H1 (cell line): ENCODE measurements around the gene RFX5. TPM values are rescaled to one million over a fixed set of nuclear protein-coding genes. Genes with fewer than 3 reads are reported as not detected.

Experiments used
- CTCF ChIA-PET: fragments of 300-600 bp; sonication (Branson Sonifier 250); formaldehyde crosslinking; loops from one replicate; lab custom pipeline; 2021; ENCODE audit not compliant: partially characterized antibody; lab: Charles Lee
- POLR2A ChIA-PET: fragments of 300-600 bp; sonication (Branson Sonifier 250); formaldehyde crosslinking; loops from one replicate; lab custom pipeline; 2021; ENCODE audit warnings: inconsistent platforms; ENCODE audit not compliant: partially characterized antibody; lab: Charles Lee
- DNase-seq, 2 experiments: peaks; one replicate each; pipeline versions ENCODE4 v3.0.0 to v3.0.0-alpha.2; 2010 to 2022; ENCODE audit warnings: low spot score in 2 of 2, low read depth in 1 of 2, mixed read lengths in 1 of 2
- FAIRE-seq: peaks from 2 replicates; lab custom pipeline; 2011; peaks lifted over from hg19 to GRCh38; lab: Jason Lieb, UNC
- H2AFZ ChIP-seq: 2 replicates; pipeline ENCODE4 v1.8.1; 2012; ENCODE audit warnings: low read length, inconsistent platforms
- H2AK5ac ChIP-seq: 2 replicates; pipeline ENCODE4 v1.6.1; 2013; ENCODE audit warnings: low read depth, low read length
- H2BK120ac ChIP-seq: replicated peaks from 2 replicates; pipeline ENCODE3; 2013; ENCODE audit warnings: low read depth, low read length, inconsistent platforms
- H2BK12ac ChIP-seq: 2 replicates; pipeline ENCODE4 v1.6.1; 2013; ENCODE audit warnings: low read depth, low read length
- H2BK15ac ChIP-seq: 2 replicates; pipeline ENCODE4 v1.6.1; 2013; ENCODE audit warnings: low read length
- H2BK20ac ChIP-seq: 2 replicates; pipeline ENCODE4 v1.6.1; 2013; ENCODE audit warnings: low read length
- H2BK5ac ChIP-seq: 2 replicates; pipeline ENCODE4 v1.6.1; 2013; ENCODE audit warnings: low read depth, low read length
- H3K14ac ChIP-seq: 2 replicates; pipeline ENCODE4 v1.6.1; 2013; ENCODE audit warnings: inconsistent platforms; ENCODE audit not compliant: insufficient read length
- H3K18ac ChIP-seq: 2 replicates; pipeline ENCODE4 v1.6.1; 2013; ENCODE audit warnings: low read length; ENCODE audit errors: extremely low read depth
- H3K23ac ChIP-seq: 2 replicates; pipeline ENCODE4 v1.6.1; 2013; ENCODE audit warnings: inconsistent platforms; ENCODE audit not compliant: insufficient read length
- H3K23me2 ChIP-seq: 2 replicates; pipeline ENCODE4 v1.6.1; 2013; ENCODE audit warnings: low read depth, low read length
- H3K27ac ChIP-seq: 2 replicates; pipeline ENCODE4 v1.6.1; 2011; ENCODE audit warnings: low read depth, low read length, inconsistent platforms
- H3K27me3 ChIP-seq, 4 experiments: replicated peaks in 1 of 4; 1 replicate in 1 of 4; 2 replicates in 3 of 4; pipeline versions ENCODE4 v1.6.1 to v1.8.1; 2011 to 2013; ENCODE audit warnings: low read length in 3 of 4, mild to moderate bottlenecking in 3 of 4, inconsistent platforms in 2 of 4, mixed read lengths in 2 of 4, moderate library complexity in 1 of 4; ENCODE audit not compliant: control insufficient read depth in 3 of 4, insufficient read depth in 3 of 4; ENCODE audit errors: extremely low read depth in 1 of 4
- H3K36me3 ChIP-seq, 4 experiments: 2 replicates each; pipeline versions ENCODE4 v1.6.1 to v1.8.1; 2011 to 2013; ENCODE audit warnings: mild to moderate bottlenecking in 4 of 4, low read length in 3 of 4, moderate library complexity in 2 of 4, control low read depth in 1 of 4, inconsistent platforms in 1 of 4; ENCODE audit not compliant: insufficient read depth in 4 of 4, control insufficient read depth in 2 of 4
- H3K4ac ChIP-seq: replicated peaks from 2 replicates; pipeline ENCODE3; 2013; ENCODE audit warnings: low read length, low read depth, mixed read lengths, inconsistent platforms; ENCODE audit not compliant: insufficient read length
- H3K4me1 ChIP-seq, 4 experiments: replicated peaks in 1 of 4; 1 replicate in 1 of 4; 2 replicates in 3 of 4; pipeline versions ENCODE4 v1.6.1 to v1.8.1; 2011 to 2013; ENCODE audit warnings: low read length in 3 of 4, inconsistent platforms in 2 of 4, mixed read lengths in 1 of 4; ENCODE audit not compliant: insufficient read depth in 4 of 4, control insufficient read depth in 3 of 4
- H3K4me2 ChIP-seq, 2 experiments: 2 replicates each; pipeline versions ENCODE4 v1.6.1 to v1.8.1; 2011 to 2013; ENCODE audit warnings: low read depth in 2 of 2, low read length in 2 of 2, control low read depth in 1 of 2, inconsistent platforms in 1 of 2, mild to moderate bottlenecking in 1 of 2; ENCODE audit not compliant: insufficient read depth in 1 of 2
- H3K4me3 ChIP-seq, 4 experiments: fragments of 200-600, 300-600 bp in 1 of 4; sonication (generic), shearing (Covaris generic), sonication (Bioruptor Twin) in 1 of 4; 2 replicates each; pipeline versions ENCODE4 v1.5.1 to v1.8.1; 2011 to 2016; ENCODE audit warnings: low read length in 4 of 4, low read depth in 3 of 4, control low read depth in 2 of 4, inconsistent platforms in 2 of 4, mild to moderate bottlenecking in 2 of 4, mixed read lengths in 1 of 4, moderate library complexity in 1 of 4; ENCODE audit not compliant: insufficient read depth in 2 of 4; ENCODE audit errors: extremely low read depth in 1 of 4
- H3K56ac ChIP-seq: replicated peaks from 2 replicates; pipeline ENCODE3; 2013; ENCODE audit warnings: low read depth, mild to moderate bottlenecking, mixed read lengths, low read length, inconsistent platforms; ENCODE audit not compliant: insufficient read length
- H3K79me1 ChIP-seq: 2 replicates; pipeline ENCODE4 v1.6.1; 2013; ENCODE audit warnings: low read depth, low read length, control low read depth
- H3K79me2 ChIP-seq, 2 experiments: 2 replicates each; pipeline versions ENCODE4 v1.6.1 to v1.8.1; 2012 to 2013; ENCODE audit warnings: low read length in 2 of 2, mild to moderate bottlenecking in 2 of 2, inconsistent platforms in 1 of 2; ENCODE audit not compliant: insufficient read depth in 2 of 2, control insufficient read depth in 1 of 2
- H3K9ac ChIP-seq, 4 experiments: replicated peaks in 1 of 4; 1 replicate in 1 of 4; 2 replicates in 3 of 4; pipeline versions ENCODE4 v1.6.1 to v1.8.1; 2011 to 2013; ENCODE audit warnings: low read depth in 3 of 4, low read length in 3 of 4, control low read depth in 2 of 4, mild to moderate bottlenecking in 2 of 4, moderate library complexity in 2 of 4, inconsistent platforms in 1 of 4; ENCODE audit errors: extremely low read depth in 1 of 4
- H3K9me3 ChIP-seq, 2 experiments: 2 replicates each; pipeline versions ENCODE4 v1.6.1 to v1.8.1; 2012 to 2013; ENCODE audit warnings: mild to moderate bottlenecking in 2 of 2, moderate library complexity in 2 of 2, control low read depth in 1 of 2, inconsistent platforms in 1 of 2, low read depth in 1 of 2, low read length in 1 of 2, mixed read lengths in 1 of 2; ENCODE audit not compliant: insufficient read depth in 2 of 2
- H4K20me1 ChIP-seq, 2 experiments: replicated peaks in 1 of 2; 2 replicates each; pipeline versions ENCODE3 to v1.8.1; 2011 to 2013; ENCODE audit warnings: inconsistent platforms in 2 of 2, low read length in 2 of 2, mild to moderate bottlenecking in 1 of 2; ENCODE audit not compliant: insufficient read depth in 2 of 2, control insufficient read depth in 1 of 2
- H4K5ac ChIP-seq: 2 replicates; pipeline ENCODE4 v1.6.1; 2013; ENCODE audit warnings: low read length, low read depth, mixed read lengths, inconsistent platforms; ENCODE audit not compliant: insufficient read length
- H4K8ac ChIP-seq: 2 replicates; pipeline ENCODE4 v1.8.0; 2013; ENCODE audit warnings: mild to moderate bottlenecking, moderate library complexity, low read length, inconsistent platforms; ENCODE audit not compliant: insufficient read depth; ENCODE audit errors: extremely low read depth
- H4K91ac ChIP-seq: replicated peaks from 2 replicates; pipeline ENCODE3; 2013; ENCODE audit warnings: low read length, mixed read lengths, inconsistent platforms; ENCODE audit not compliant: insufficient read length
- POLR2AphosphoS5 ChIP-seq: IDR thresholded peaks from 2 replicates; pipeline ENCODE4 v1.6.1; 2011; ENCODE audit warnings: low read depth, low read length
- RXRA ChIP-seq: IDR thresholded peaks from 2 replicates; pipeline ENCODE4 v1.6.1; 2011; ENCODE audit warnings: low read depth, mild to moderate bottlenecking, low read length, moderate library complexity; ENCODE audit not compliant: insufficient read depth
- WGBS, 2 experiments: shearing (Covaris generic) in 1 of 2; methylation state at CpG; one replicate each; pipeline versions ENCODE4 v1.1.6 to v1.1.7; 2013 to 2015; ENCODE audit warnings: low lambda C conversion rate in 2 of 2, mixed read lengths in 2 of 2, inconsistent platforms in 1 of 2, low coverage in 1 of 2, missing lambda C conversion rate in 1 of 2; ENCODE audit not compliant: insufficient replicate concordance in 2 of 2, insufficient coverage in 1 of 2, insufficient read length in 1 of 2; ENCODE audit errors: extremely low coverage in 1 of 2, missing lambda C conversion rate in 1 of 2; 5-methylcytosine and 5-hydroxymethylcytosine counted together
- polyA plus RNA-seq, 7 experiments: library from polyadenylated mRNA; depleted of rRNA in 3 of 7; stranded (reverse) in 5 of 7; unstranded in 2 of 7; fragments of >200 nt in 5 of 7; fragments of 200-250 nt in 2 of 7; gene quantifications; 1 replicate in 5 of 7; 2 replicates in 1 of 7; 4 replicates in 1 of 7; pipeline versions ENCODE4 v1.2.1 to v1.2.3, GENCODE V29; 2011 to 2013; ENCODE audit warnings: missing spikeins in 2 of 7, mixed read lengths in 2 of 7
- total RNA-seq: library from RNA; stranded (reverse); fragmentation: NEBNext Ultra II Directional; extraction: Animal tissue kit (Norgen Biotek cat#: 25700); gene quantifications from 2 replicates; pipeline ENCODE4 v1.2.1, GENCODE V29; 2021

The RFX5 gene
- total and polyA plus RNA-seq, 2 of the 8 experiments (the other 6 are each of a cell fraction or from before 2014, with no cell fraction given): 27.8 to 59.7 TPM

DNA sequence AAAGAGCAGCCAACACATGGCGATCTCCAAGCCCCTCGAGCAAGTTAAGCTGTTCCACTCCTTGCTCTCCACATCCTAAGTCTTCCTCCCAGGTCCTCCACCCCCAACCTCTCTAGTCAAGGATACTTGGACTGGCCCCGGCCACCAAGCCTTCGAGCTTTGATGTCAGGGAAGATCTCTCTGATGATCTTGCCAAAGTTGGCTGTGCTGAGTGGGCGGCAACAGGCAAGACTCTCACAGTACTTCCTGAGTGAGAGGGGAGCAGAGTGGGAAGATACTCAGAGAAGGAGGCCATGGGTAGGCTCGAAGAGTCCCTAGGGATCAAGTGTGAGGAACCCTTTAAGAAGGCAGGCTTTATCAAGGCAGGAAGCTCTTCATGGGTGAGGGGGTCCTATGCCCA is 2.8 kb downstream of the RFX5 start:
- POLR2A ChIA-PET: interaction anchor here (0.7 to 8.6 kb wide), 9 partner anchors 8 to 121 kb away, joined by 3 to 102 read pairs (median 5); partner anchors contain the start of genes PI4KB, PSMB4 and SELENBP1
- no peak overlapping the region for H2AFZ ChIP-seq
- H2BK120ac ChIP-seq: no peak overlapping the region
- H3K79me2 ChIP-seq: peaks cover 3 to 10% of the 10 kb centered on the region in 2 experiments; a peak in 3 of 4 replicates
- DNase-seq: no peak
- no peak overlapping the region for H2AK5ac ChIP-seq
- H3K36me3 ChIP-seq: peaks cover 19 to 36% (median 29%) of the 10 kb centered on the region in 4 experiments
- no peak overlapping the region for H4K5ac ChIP-seq
- CTCF ChIA-PET: interaction anchor here (0.9 to 8.3 kb wide), 3 partner anchors 27 to 42 kb away, joined by 3 to 96 read pairs (median 4); no protein-coding TSS in a partner anchor
- no peak for FAIRE-seq
- H3K18ac ChIP-seq: no peak overlapping the region
- no peak overlapping the region for H3K9ac ChIP-seq
- H3K9me3 ChIP-seq: no peaks in the 10 kb centered on the region
- WGBS, 2 experiments: 87% methylated on average over 6 of the region's 6 CpGs; no CpG with 5 or more reads in 1 of the 2 experiments
- TF ChIP-seq POLR2AphosphoS5 (peak; percentile 0; the same call in 1 of the 2 replicates), RXRA (no peak)
- TF ChIP-seq, all 59 proteins: peak for 1
- Histone ChIP-seq H4K8ac (no peak overlapping the region), H3K4me2 (no peak overlapping the region), H3K14ac (no peak overlapping the region), H3K79me1 (peaks cover 6% of the 10 kb centered on the region), H2BK5ac (no peak overlapping the region), H3K4ac (no peak overlapping the region), H3K23me2 (peaks cover 5% of the 10 kb centered on the region), H2BK15ac (no peak overlapping the region), H2BK20ac (no peak overlapping the region), H4K91ac (no peak overlapping the region), H3K56ac (no peak overlapping the region), H3K27me3 (no peaks in the 10 kb centered on the region), H3K4me1 (peaks cover 4 to 14% (median 12%) of the 10 kb centered on the region in 4 experiments; a peak in 5 of 7 replicates), H4K20me1 (peaks cover 0 to 2% of the 10 kb centered on the region in 2 experiments), H3K4me3 (no peak overlapping the region), H3K23ac (no peak overlapping the region), H3K27ac (no peak overlapping the region), H2BK12ac (no peak overlapping the region)
